Measurements from ENCODE around the gene POLR3G.

DNA sequence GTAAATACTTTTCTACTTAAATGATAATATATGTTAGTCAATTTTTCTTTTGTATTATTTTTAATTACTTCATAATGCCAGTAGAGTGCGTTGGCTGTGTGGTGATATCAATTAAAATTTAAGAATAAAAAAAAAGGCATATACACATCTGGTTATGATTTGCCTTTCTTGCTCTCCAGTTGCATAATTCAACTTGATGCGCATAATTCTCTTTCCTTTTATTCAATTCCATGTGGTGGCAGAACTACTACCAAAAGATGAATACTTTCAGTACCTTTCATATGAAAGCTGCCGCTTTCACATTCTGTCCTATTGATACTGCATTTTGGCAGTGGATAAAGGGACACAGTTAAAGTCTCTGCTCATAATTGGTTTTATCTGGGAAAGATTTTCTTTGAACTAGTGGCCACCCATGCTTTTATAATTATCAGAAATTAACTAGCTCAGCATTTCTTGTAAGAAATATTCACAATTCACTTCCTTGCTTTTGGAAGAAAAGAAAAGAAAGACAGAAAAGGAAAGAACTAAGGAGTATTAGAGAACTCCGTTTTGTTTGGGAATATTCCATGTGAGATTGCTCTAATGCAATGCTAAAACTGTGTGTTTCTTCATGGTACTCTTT lies 71.7 kb downstream of the POLR3G start:
- TF ChIP-seq EP300 (IDR thresholded peaks at IDR 0.05) (no peak), CTCF (IDR thresholded peaks at IDR 0.05) (no peak)
